SJSA1 (cell line): Measurements from ENCODE around the gene GZMM. TPM values are rescaled to one million over a fixed set of nuclear protein-coding genes. Genes with fewer than 3 reads are reported as not detected.
A peak's percentile ranks its signal among the peaks of the same experiment; 100 is the strongest.

Experiments used
- DNase-seq, 2 experiments: peaks; one replicate each; pipeline ENCODE4 v3.0.0-alpha.2; 2015 to 2020; ENCODE audit warnings: low spot score in 2 of 2, low read depth in 1 of 2
- H3K27ac ChIP-seq: fragments of 250-450 bp; sonication (Bioruptor Pico); 2 replicates; pipeline ENCODE4 v1.5.1; 2020; ENCODE audit warnings: mild to moderate bottlenecking, moderate library complexity
- H3K27me3 ChIP-seq: fragments of 250-450 bp; sonication (Bioruptor Pico); replicated peaks from 2 replicates; pipeline ENCODE4 v1.5.1; 2020; ENCODE audit warnings: mild to moderate bottlenecking, moderate library complexity
- H3K36me3 ChIP-seq: fragments of 250-450 bp; sonication (Bioruptor Pico); 2 replicates; pipeline ENCODE4 v1.5.1; 2020; ENCODE audit warnings: mild to moderate bottlenecking
- H3K4me1 ChIP-seq: fragments of 250-450 bp; sonication (Bioruptor Pico); replicated peaks from 2 replicates; pipeline ENCODE4 v1.6.1; 2021; ENCODE audit warnings: mild to moderate bottlenecking
- H3K4me3 ChIP-seq: fragments of 250-450 bp; sonication (Bioruptor Pico); 2 replicates; pipeline ENCODE4 v1.5.1; 2020; ENCODE audit warnings: mild to moderate bottlenecking
- H3K9me3 ChIP-seq: fragments of 250-450 bp; sonication (Bioruptor Pico); replicated peaks from 2 replicates; pipeline ENCODE4 v1.5.1; 2020; ENCODE audit warnings: mild to moderate bottlenecking
- total RNA-seq: library from RNA; depleted of rRNA; stranded (reverse); fragments of >200 nt; shearing (Covaris generic); gene quantifications from 2 replicates; pipeline ENCODE4 v1.2.3, GENCODE V29; 2014; rRNA removed

Gene GZMM
- total RNA-seq = not detected in 2 replicates

- Histone ChIP-seq H3K27ac (no peak within 1 kb of the TSS), H3K4me1 (no peaks in the 10 kb centered on the region), H3K36me3 (peaks cover 19% of the 10 kb centered on the region), H3K4me3 (no peak within 1 kb of the TSS), H3K9me3 (no peaks in the 10 kb centered on the region), H3K27me3 (no peaks in the 10 kb centered on the region)
- DNase-seq = no peak
Observed at GRCh38 chr19:543910-544608, at the start of gene GZMM. Gene GZMM (plus strand): TSS chr19:544053. CDS start chr19:544072, 19 bp downstream.

GRCh38 chr19:494171-495080, 49.4 kb upstream of the GZMM start:
- Histone ChIP-seq H3K36me3 (no peaks in the 10 kb centered on the region), H3K4me3 (no peak overlapping the region), H3K27me3 (peaks cover 20% of the 10 kb centered on the region), H3K4me1 (peaks cover 4% of the 10 kb centered on the region), H3K27ac (no peak overlapping the region), H3K9me3 (no peaks in the 10 kb centered on the region)
- peak in 1 of 2 experiments; percentile 46 for DNase-seq

GRCh38 chr19:495081-495401, 48.8 kb upstream of the GZMM start:
- no peaks in the 10 kb centered on the region for H3K36me3 ChIP-seq
- no peak for DNase-seq
- no peaks in the 10 kb centered on the region for H3K4me1 ChIP-seq
- H3K27ac ChIP-seq = no peak overlapping the region
- no peaks in the 10 kb centered on the region for H3K9me3 ChIP-seq
- no peak overlapping the region for H3K4me3 ChIP-seq
- H3K27me3 ChIP-seq = peaks cover 20% of the 10 kb centered on the region

- Histone ChIP-seq H3K27me3 (peaks cover 20% of the 10 kb centered on the region), H3K9me3 (no peaks in the 10 kb centered on the region), H3K4me3 (no peak overlapping the region), H3K27ac (no peak overlapping the region), H3K4me1 (no peaks in the 10 kb centered on the region), H3K36me3 (no peaks in the 10 kb centered on the region)
- DNase-seq = peak; percentile 42 to 46
Observed at GRCh38 chr19:495402-496111, 48.3 kb upstream of the GZMM start.

- no peak within 1 kb of the TSS for H3K4me3 ChIP-seq
- H3K36me3 ChIP-seq = no peaks in the 10 kb centered on the region
- no peaks in the 10 kb centered on the region for H3K9me3 ChIP-seq
- DNase-seq = no peak
- H3K27ac ChIP-seq = no peak within 1 kb of the TSS
- peaks cover 20% of the 10 kb centered on the region for H3K27me3 ChIP-seq
- H3K4me1 ChIP-seq = no peaks in the 10 kb centered on the region
Observed at GRCh38 chr19:496112-496665, 47.7 kb upstream of the GZMM start, which contains the start of gene MADCAM1. Gene MADCAM1 (plus strand): TSS chr19:496486. CDS start chr19:496500, 14 bp downstream.

GRCh38 chr19:496986-497385, 46.9 kb upstream of the GZMM start:
- Histone ChIP-seq H3K4me1 (no peaks in the 10 kb centered on the region), H3K9me3 (no peaks in the 10 kb centered on the region), H3K4me3 (no peak overlapping the region), H3K36me3 (no peaks in the 10 kb centered on the region), H3K27me3 (peaks cover 20% of the 10 kb centered on the region), H3K27ac (no peak overlapping the region)
- no peak for DNase-seq

- H3K27me3 ChIP-seq = peaks cover 20% of the 10 kb centered on the region
- DNase-seq = no peak
- no peak overlapping the region for H3K27ac ChIP-seq
- no peaks in the 10 kb centered on the region for H3K9me3 ChIP-seq
- no peak overlapping the region for H3K4me3 ChIP-seq
- H3K4me1 ChIP-seq = no peaks in the 10 kb centered on the region
- H3K36me3 ChIP-seq = no peaks in the 10 kb centered on the region
Observed at GRCh38 chr19:497491-497868, 46.4 kb upstream of the GZMM start.

GRCh38 chr19:497869-498510, 45.9 kb upstream of the GZMM start:
- Histone ChIP-seq H3K9me3 (no peaks in the 10 kb centered on the region), H3K4me3 (no peak overlapping the region), H3K4me1 (no peaks in the 10 kb centered on the region), H3K27me3 (peaks cover 20% of the 10 kb centered on the region), H3K27ac (no peak overlapping the region), H3K36me3 (no peaks in the 10 kb centered on the region)
- DNase-seq = peak in 1 of 2 experiments; percentile 46

GRCh38 chr19:498511-498891, 45.4 kb upstream of the GZMM start:
- Histone ChIP-seq H3K4me1 (no peaks in the 10 kb centered on the region), H3K9me3 (no peaks in the 10 kb centered on the region), H3K27me3 (peaks cover 20% of the 10 kb centered on the region), H3K36me3 (no peaks in the 10 kb centered on the region), H3K27ac (no peak overlapping the region), H3K4me3 (no peak overlapping the region)
- peak in 1 of 2 experiments; percentile 43 for DNase-seq

- no peaks in the 10 kb centered on the region for H3K36me3 ChIP-seq
- DNase-seq = no peak
Observed at GRCh38 chr19:498977-499623, 44.8 kb upstream of the GZMM start.

GRCh38 chr19:501646-502045, 42.2 kb upstream of the GZMM start:
- DNase-seq = no peak
- peaks cover 10% of the 10 kb centered on the region for H3K27me3 ChIP-seq
- no peaks in the 10 kb centered on the region for H3K36me3 ChIP-seq
- no peak overlapping the region for H3K4me3 ChIP-seq
- peaks cover 7% of the 10 kb centered on the region for H3K4me1 ChIP-seq
- no peaks in the 10 kb centered on the region for H3K9me3 ChIP-seq
- H3K27ac ChIP-seq = no peak overlapping the region

More at GRCh38 chr19:498977-499623, 44.8 kb upstream of the GZMM start:
- peaks cover 20% of the 10 kb centered on the region for H3K27me3 ChIP-seq
- no peak overlapping the region for H3K4me3 ChIP-seq
- no peaks in the 10 kb centered on the region for H3K9me3 ChIP-seq
- no peaks in the 10 kb centered on the region for H3K4me1 ChIP-seq
- no peak overlapping the region for H3K27ac ChIP-seq

- no peak for DNase-seq
- Histone ChIP-seq H3K27ac (no peak overlapping the region), H3K4me1 (peaks cover 16% of the 10 kb centered on the region), H3K36me3 (peaks cover 7% of the 10 kb centered on the region), H3K9me3 (no peaks in the 10 kb centered on the region), H3K4me3 (no peak overlapping the region), H3K27me3 (no peaks in the 10 kb centered on the region)
Observed at GRCh38 chr19:504616-505015, 39.2 kb upstream of the GZMM start.
